CD8-positive, alpha-beta memory T cell (primary cell): ENCODE measurements around the gene TSPAN9. TPM values are rescaled to one million over a fixed set of nuclear protein-coding genes. Genes with fewer than 3 reads are reported as not detected.
A peak's percentile ranks its signal among the peaks of the same experiment; 100 is the strongest.
"Not testable (repeated sequence)": the region's sequence is repeated elsewhere in the genome, so short reads cannot be mapped to it uniquely, and the experiment has no call there.

ENCODE experiments used
- CTCF ChIA-PET: fragments of 350-600 bp; sonication (Branson Sonifier 250); formaldehyde crosslinking; loops from one replicate; lab custom pipeline; 2021; ENCODE audit warnings: antibody characterized with exemption; lab: Charles Lee
- POLR2A ChIA-PET: fragments of 350-600 bp; sonication (Branson Sonifier 250); formaldehyde crosslinking; loops from one replicate; lab custom pipeline; 2021; ENCODE audit warnings: antibody characterized with exemption; lab: Charles Lee
- DNase-seq, 5 donors: peaks; one replicate each; pipeline versions ENCODE4 v3.0.0 to v3.0.0-alpha.2; 2020 to 2022; ENCODE audit warnings: mixed read lengths in 1 of 5
- H3K27ac ChIP-seq: one replicate; pipeline ENCODE4 v1.7.0; 2013; ENCODE audit warnings: low read depth, mild to moderate bottlenecking, low read length, moderate library complexity
- H3K27me3 ChIP-seq: 2 replicates; pipeline ENCODE4 v1.7.0; 2013; ENCODE audit warnings: low read length, mild to moderate bottlenecking; ENCODE audit not compliant: insufficient read depth, poor library complexity, severe bottlenecking
- H3K36me3 ChIP-seq: 2 replicates; pipeline ENCODE4 v1.7.0; 2013; ENCODE audit warnings: mild to moderate bottlenecking, low read length, moderate library complexity; ENCODE audit not compliant: insufficient read depth
- H3K4me1 ChIP-seq: 2 replicates; pipeline ENCODE4 v1.7.0; 2013; ENCODE audit warnings: mild to moderate bottlenecking, low read length, moderate library complexity; ENCODE audit not compliant: insufficient read depth
- H3K4me3 ChIP-seq: 2 replicates; pipeline ENCODE4 v1.7.0; 2013; ENCODE audit warnings: mild to moderate bottlenecking, low read length
- H3K9me3 ChIP-seq: 2 replicates; pipeline ENCODE4 v1.7.0; 2013; ENCODE audit warnings: mild to moderate bottlenecking, low read length
- H3K27ac Mint-ChIP-seq, 8 donors: one replicate each; pipeline ENCODE4 v1.8.0; 2020 to 2021; ENCODE audit warnings: mixed read lengths in 8 of 8, mild to moderate bottlenecking in 6 of 8, inconsistent platforms in 3 of 8, moderate library complexity in 3 of 8
- H3K27me3 Mint-ChIP-seq, 2 donors: one replicate each; pipeline ENCODE4 v1.8.0; 2020 to 2021; ENCODE audit warnings: mixed read lengths in 2 of 2, mild to moderate bottlenecking in 1 of 2, moderate library complexity in 1 of 2
- H3K36me3 Mint-ChIP-seq, 3 donors: one replicate each; pipeline ENCODE4 v1.8.0; 2020 to 2021; ENCODE audit warnings: mixed read lengths in 3 of 3, inconsistent platforms in 1 of 3, mild to moderate bottlenecking in 1 of 3
- H3K4me1 Mint-ChIP-seq, 3 donors: one replicate each; pipeline ENCODE4 v1.8.0; 2020 to 2021; ENCODE audit warnings: mixed read lengths in 3 of 3, inconsistent platforms in 1 of 3, mild to moderate bottlenecking in 1 of 3
- H3K4me3 Mint-ChIP-seq, 7 donors: one replicate each; pipeline ENCODE4 v1.8.0; 2020 to 2021; ENCODE audit warnings: mixed read lengths in 7 of 7, mild to moderate bottlenecking in 6 of 7, moderate library complexity in 4 of 7, inconsistent platforms in 2 of 7
- H3K9me3 Mint-ChIP-seq, 5 donors: one replicate each; pipeline ENCODE4 v1.8.0; 2020 to 2022; ENCODE audit warnings: mixed read lengths in 5 of 5, mild to moderate bottlenecking in 3 of 5, moderate library complexity in 2 of 5, inconsistent platforms in 1 of 5
- polyA plus RNA-seq: library from polyadenylated mRNA; unstranded; fragments of 300-500 nt; fragmentation: Illumina TruSeq; gene quantifications from one replicate; pipeline ENCODE4 v1.2.3, GENCODE V29; 2021
- total RNA-seq, 2 experiments: library from RNA; stranded (reverse); gene quantifications; one replicate each; pipeline ENCODE4 v1.2.3, GENCODE V29; 2021

TSPAN9 gene
- total and polyA plus RNA-seq, 3 experiments from 2014 or later: 0.33 to 0.79 TPM; not detected in 1

- Mint-ChIP-seq H3K27ac (peak overlapping the region in 1 of 8 donors; percentile 86), H3K4me1 (no peaks in the 10 kb centered on the region), H3K27me3 (peaks cover 22 to 59% of the 10 kb centered on the region in 2 donors), H3K4me3 (no peak overlapping the region), H3K36me3 (no peaks in the 10 kb centered on the region), H3K9me3 (peaks cover 3 to 10% (median 7%) of the 10 kb centered on the region in 5 donors)
- ChIA-PET POLR2A (no interaction called here), CTCF (interaction anchor here (3.2 kb wide), 1 partner anchor 11 kb away, joined by 10 read pairs; no protein-coding TSS in a partner anchor)
- DNase-seq: no peak
- H3K4me1 ChIP-seq: no peaks in the 10 kb centered on the region
- no peaks in the 10 kb centered on the region for H3K27me3 ChIP-seq
- H3K9me3 ChIP-seq: no peaks in the 10 kb centered on the region
- H3K4me3 ChIP-seq: no peak overlapping the region
- H3K36me3 ChIP-seq: no peaks in the 10 kb centered on the region
- no peak overlapping the region for H3K27ac ChIP-seq
Measured at GRCh38 chr12:3061501-3062215, 15.5 kb upstream of the TSPAN9 start.

GRCh38 chr12:3065300-3065699 lies 11.9 kb upstream of the TSPAN9 start:
- Histone ChIP-seq H3K9me3 (no peaks in the 10 kb centered on the region), H3K4me3 (no peak overlapping the region), H3K27ac (no peak overlapping the region), H3K36me3 (no peaks in the 10 kb centered on the region), H3K4me1 (no peaks in the 10 kb centered on the region), H3K27me3 (no peaks in the 10 kb centered on the region)
- H3K27ac Mint-ChIP-seq: no peak overlapping the region
- ChIA-PET CTCF (interaction anchor here (1.2 kb wide), 1 partner anchor 8 kb away, joined by 5 read pairs; no protein-coding TSS in a partner anchor), POLR2A (no interaction called here)
- peaks cover 23 to 67% of the 10 kb centered on the region in 2 donors for H3K27me3 Mint-ChIP-seq
- H3K4me1 Mint-ChIP-seq: no peaks in the 10 kb centered on the region
- H3K36me3 Mint-ChIP-seq: peaks cover 0 to 3% (median 0%) of the 10 kb centered on the region in 3 donors
- no peak overlapping the region for H3K4me3 Mint-ChIP-seq
- DNase-seq: no peak
- H3K9me3 Mint-ChIP-seq: peaks cover 3 to 10% (median 7%) of the 10 kb centered on the region in 5 donors

GRCh38 chr12:3065846-3066245 lies 11.3 kb upstream of the TSPAN9 start:
- H3K4me3 Mint-ChIP-seq, H3K4me1 ChIP-seq, H3K4me3 ChIP-seq, H3K36me3 ChIP-seq, H3K9me3 ChIP-seq, H3K27me3 ChIP-seq, H3K27ac ChIP-seq, H3K27ac Mint-ChIP-seq, POLR2A ChIA-PET, H3K4me1 Mint-ChIP-seq, H3K36me3 Mint-ChIP-seq, DNase-seq: not testable (repeated sequence)
- peaks cover 19 to 64% of the 10 kb centered on the region in 2 donors for H3K27me3 Mint-ChIP-seq
- CTCF ChIA-PET: interaction anchor here (1.2 kb wide), 1 partner anchor 8 kb away, joined by 5 read pairs; no protein-coding TSS in a partner anchor
- peaks cover 3 to 10% (median 7%) of the 10 kb centered on the region in 5 donors for H3K9me3 Mint-ChIP-seq

- DNase-seq: no peak
- H3K27me3 Mint-ChIP-seq: peaks cover 14 to 37% of the 10 kb centered on the region in 2 donors
- Histone ChIP-seq H3K36me3 (no peaks in the 10 kb centered on the region), H3K27ac (no peak overlapping the region), H3K27me3 (no peaks in the 10 kb centered on the region), H3K4me1 (no peaks in the 10 kb centered on the region), H3K4me3 (no peak overlapping the region), H3K9me3 (no peaks in the 10 kb centered on the region)
- peak overlapping the region in 1 of 7 donors; percentile 62 for H3K4me3 Mint-ChIP-seq
- H3K4me1 Mint-ChIP-seq: peaks cover 0 to 9% (median 6%) of the 10 kb centered on the region in 3 donors
- H3K9me3 Mint-ChIP-seq: peaks cover 0 to 3% (median 0%) of the 10 kb centered on the region in 5 donors
- CTCF ChIA-PET: interaction anchor here (6.6 kb wide), 1 partner anchor 206 kb away, joined by 52 read pairs; no protein-coding TSS in a partner anchor
- H3K36me3 Mint-ChIP-seq: peaks cover 0 to 3% (median 0%) of the 10 kb centered on the region in 3 donors
- H3K27ac Mint-ChIP-seq: no peak overlapping the region
- POLR2A ChIA-PET: no interaction called here
Measured at GRCh38 chr12:3069714-3070113, 7.5 kb upstream of the TSPAN9 start.

GRCh38 chr12:3071107-3071506 lies 6.1 kb upstream of the TSPAN9 start:
- no peak for DNase-seq
- no peak overlapping the region for H3K4me3 Mint-ChIP-seq
- H3K27ac Mint-ChIP-seq: no peak overlapping the region
- H3K4me3 ChIP-seq: no peak overlapping the region
- H3K27ac ChIP-seq: no peak overlapping the region
- no peaks in the 10 kb centered on the region for H3K9me3 Mint-ChIP-seq
- H3K36me3 ChIP-seq: no peaks in the 10 kb centered on the region
- ChIA-PET CTCF (interaction anchor here (6.6 kb wide), 1 partner anchor 204 kb away, joined by 52 read pairs; no protein-coding TSS in a partner anchor), POLR2A (interaction anchor here (0.6 kb wide), 2 partner anchors 22 to 179 kb away, joined by 3 read pairs; no protein-coding TSS in a partner anchor)
- H3K36me3 Mint-ChIP-seq: peaks cover 0 to 3% (median 0%) of the 10 kb centered on the region in 3 donors
- H3K27me3 Mint-ChIP-seq: peaks cover 14 to 32% of the 10 kb centered on the region in 2 donors
- H3K9me3 ChIP-seq: no peaks in the 10 kb centered on the region
- H3K27me3 ChIP-seq: peaks cover 5% of the 10 kb centered on the region
- no peaks in the 10 kb centered on the region for H3K4me1 ChIP-seq
- H3K4me1 Mint-ChIP-seq: peaks cover 2 to 15% (median 6%) of the 10 kb centered on the region in 3 donors

GRCh38 chr12:3071710-3072109 lies 5.5 kb upstream of the TSPAN9 start:
- H3K36me3 ChIP-seq: no peaks in the 10 kb centered on the region
- H3K9me3 ChIP-seq: no peaks in the 10 kb centered on the region
- H3K4me1 ChIP-seq: peaks cover 5% of the 10 kb centered on the region
- peaks cover 5% of the 10 kb centered on the region for H3K27me3 ChIP-seq
- no peak overlapping the region for H3K27ac ChIP-seq
- no peak overlapping the region for H3K4me3 ChIP-seq
- DNase-seq: no peak
- ChIA-PET CTCF (interaction anchor here (0.7 to 6.6 kb wide), 3 partner anchors 9 to 1049 kb away, joined by 3 to 52 read pairs (median 10); no protein-coding TSS in a partner anchor), POLR2A (no interaction called here)
- Mint-ChIP-seq H3K27ac (no peak overlapping the region), H3K4me3 (no peak overlapping the region), H3K36me3 (peaks cover 0 to 3% (median 0%) of the 10 kb centered on the region in 3 donors), H3K9me3 (no peaks in the 10 kb centered on the region), H3K4me1 (peaks cover 2 to 19% (median 6%) of the 10 kb centered on the region in 3 donors), H3K27me3 (peaks cover 11 to 28% of the 10 kb centered on the region in 2 donors)

GRCh38 chr12:3073438-3074250 lies 3.5 kb upstream of the TSPAN9 start:
- H3K27ac Mint-ChIP-seq: no peak overlapping the region
- H3K4me1 Mint-ChIP-seq: peaks cover 10 to 28% (median 13%) of the 10 kb centered on the region in 3 donors
- Histone ChIP-seq H3K9me3 (no peaks in the 10 kb centered on the region), H3K4me3 (no peak overlapping the region), H3K4me1 (peaks cover 5% of the 10 kb centered on the region), H3K27ac (no peak overlapping the region), H3K27me3 (peaks cover 5% of the 10 kb centered on the region), H3K36me3 (no peaks in the 10 kb centered on the region)
- H3K4me3 Mint-ChIP-seq: peak overlapping the region in 2 of 7 donors; percentile 59 to 85
- ChIA-PET POLR2A (no interaction called here), CTCF (interaction anchor here (0.7 to 6.6 kb wide), 12 partner anchors 9 to 205 kb away, joined by 3 to 52 read pairs (median 4); no protein-coding TSS in a partner anchor)
- H3K9me3 Mint-ChIP-seq: no peaks in the 10 kb centered on the region
- peaks cover 0 to 2% (median 0%) of the 10 kb centered on the region in 3 donors for H3K36me3 Mint-ChIP-seq
- peak; percentile 67 to 83 (median 70) for DNase-seq
- peaks cover 9 to 17% of the 10 kb centered on the region in 2 donors for H3K27me3 Mint-ChIP-seq
